Measurements from ENCODE around the gene CPO. TPM values are rescaled to one million over a fixed set of nuclear protein-coding genes. Genes with fewer than 3 reads are reported as not detected.

CPO gene
- total RNA-seq, 2 donors from 2014 or later = not detected

DNA sequence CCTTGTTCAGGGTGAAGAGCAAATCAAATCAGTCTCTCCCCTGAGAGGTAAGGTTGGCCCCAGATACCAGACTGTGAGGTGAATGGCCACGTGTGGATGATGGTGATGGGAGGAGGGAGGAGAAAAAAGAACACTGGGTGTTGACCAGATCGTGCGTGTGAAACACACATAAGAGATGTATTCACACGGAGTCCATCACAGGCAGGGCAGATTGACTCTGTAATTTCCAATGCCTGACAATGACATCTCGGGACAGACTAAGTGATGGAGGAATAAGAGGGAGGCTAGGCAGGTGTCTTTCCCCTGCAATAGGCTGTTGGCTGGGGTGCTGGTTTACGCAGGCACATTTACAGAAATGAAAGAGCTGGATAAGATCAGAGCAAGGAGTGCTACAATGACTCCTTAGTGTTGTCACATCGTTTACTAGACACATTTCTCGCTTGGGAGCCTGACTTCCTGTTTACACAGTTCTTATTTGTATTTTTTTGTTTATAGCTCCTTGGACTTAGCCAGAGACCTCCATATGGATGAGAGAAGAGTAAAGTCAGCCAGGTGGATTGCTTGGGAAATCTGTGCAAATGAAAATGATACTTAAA, 43.1 kb downstream of the CPO start:
- H3K4me3 ChIP-seq = no peak overlapping the region
- intact Hi-C loops (cut with DNase I) = loop anchor here (5.0 kb wide), 1 partner anchor 490 kb away; no protein-coding TSS in a partner anchor
- TF ChIP-seq POLR2A (IDR thresholded peaks at IDR 0.05) = no peak
- TF ChIP-seq, protein P1, sequence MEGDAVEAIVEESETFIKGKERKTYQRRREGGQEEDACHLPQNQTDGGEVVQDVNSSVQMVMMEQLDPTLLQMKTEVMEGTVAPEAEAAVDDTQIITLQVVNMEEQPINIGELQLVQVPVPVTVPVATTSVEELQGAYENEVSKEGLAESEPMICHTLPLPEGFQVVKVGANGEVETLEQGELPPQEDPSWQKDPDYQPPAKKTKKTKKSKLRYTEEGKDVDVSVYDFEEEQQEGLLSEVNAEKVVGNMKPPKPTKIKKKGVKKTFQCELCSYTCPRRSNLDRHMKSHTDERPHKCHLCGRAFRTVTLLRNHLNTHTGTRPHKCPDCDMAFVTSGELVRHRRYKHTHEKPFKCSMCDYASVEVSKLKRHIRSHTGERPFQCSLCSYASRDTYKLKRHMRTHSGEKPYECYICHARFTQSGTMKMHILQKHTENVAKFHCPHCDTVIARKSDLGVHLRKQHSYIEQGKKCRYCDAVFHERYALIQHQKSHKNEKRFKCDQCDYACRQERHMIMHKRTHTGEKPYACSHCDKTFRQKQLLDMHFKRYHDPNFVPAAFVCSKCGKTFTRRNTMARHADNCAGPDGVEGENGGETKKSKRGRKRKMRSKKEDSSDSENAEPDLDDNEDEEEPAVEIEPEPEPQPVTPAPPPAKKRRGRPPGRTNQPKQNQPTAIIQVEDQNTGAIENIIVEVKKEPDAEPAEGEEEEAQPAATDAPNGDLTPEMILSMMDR (IDR thresholded peaks at IDR 0.05) = no peak
- H3K36me3 ChIP-seq (replicated peaks in 1 of 2; ENCODE audit: insufficient read depth in 1 of 2, low read depth in 2 of 2) = no peaks in the 10 kb centered on the region
- no peak overlapping the region for H3K27ac ChIP-seq
- H3K4me1 ChIP-seq = no peaks in the 10 kb centered on the region
- ATAC-seq (no peak), DNase-seq (no peak)
- H3K27me3 ChIP-seq = no peaks in the 10 kb centered on the region
- WGBS, 2 donors = 37 to 43% methylated on average over 8 of the region's 8 CpGs
- no peaks in the 10 kb centered on the region for H3K9me3 ChIP-seq

DNA sequence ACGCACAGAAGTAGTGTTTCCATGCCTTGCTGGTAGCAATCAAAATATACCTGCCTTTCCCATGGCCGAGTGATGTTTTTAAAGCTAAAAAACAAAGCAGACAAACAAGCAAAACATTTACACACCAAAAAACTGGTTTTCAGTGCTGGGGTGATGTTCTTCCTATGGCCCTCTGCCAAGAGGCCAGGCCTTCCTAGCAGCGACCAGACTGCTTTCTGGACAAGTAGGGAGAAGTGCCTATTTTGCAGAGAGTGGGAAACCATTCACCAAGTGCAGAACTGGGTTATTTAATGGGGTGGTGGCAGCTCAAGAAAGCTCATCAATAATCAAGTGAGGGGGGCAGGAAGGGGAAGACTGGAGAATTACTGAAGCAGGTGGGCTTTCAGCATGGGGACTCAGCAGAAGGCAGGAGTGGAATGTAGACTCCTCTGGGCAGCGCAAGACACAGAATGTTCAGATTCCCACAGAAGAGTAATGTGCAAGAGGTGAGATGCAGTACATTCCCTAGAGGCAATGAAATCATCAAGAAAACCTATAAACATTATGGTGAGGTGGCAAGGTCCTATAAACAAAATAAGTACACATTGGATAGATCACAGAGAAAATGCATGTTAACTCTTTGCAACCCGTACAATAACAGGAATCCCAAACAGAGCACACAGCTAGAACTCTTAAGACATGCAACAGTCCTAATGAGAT, 44.0 kb downstream of the CPO start:
- intact Hi-C loops (cut with DNase I) = loop anchor here (5.0 kb wide), 1 partner anchor 489 kb away; no protein-coding TSS in a partner anchor
- 42% methylated on average over 5 of the region's 5 CpGs for WGBS, 2 donors
- ATAC-seq = no peak

DNA sequence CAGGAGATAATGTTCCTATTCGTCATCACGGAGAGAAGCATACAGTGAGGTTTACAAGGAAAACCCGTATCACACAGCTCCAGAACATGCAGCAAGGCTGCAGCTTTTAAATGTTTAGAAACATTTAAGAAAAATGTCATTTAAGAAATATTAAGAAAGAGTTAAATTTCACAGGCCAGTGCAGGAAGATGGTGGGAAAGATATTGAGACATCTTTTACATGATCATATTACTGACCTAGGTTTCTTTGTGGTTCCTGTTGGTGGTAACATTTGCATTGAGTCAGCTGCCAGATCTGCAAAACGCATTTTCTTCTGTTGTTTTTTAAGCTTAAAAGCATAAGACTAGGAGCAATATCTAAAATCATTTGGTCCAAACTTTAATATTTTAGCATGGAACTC, 44.9 kb downstream of the CPO start:
- intact Hi-C loops (cut with DNase I) = loop anchor here (5.0 kb wide), 1 partner anchor 488 kb away; no protein-coding TSS in a partner anchor
- H3K27me3 ChIP-seq = no peaks in the 10 kb centered on the region
- H3K36me3 ChIP-seq (replicated peaks in 1 of 2; ENCODE audit: insufficient read depth in 1 of 2, low read depth in 2 of 2) = no peaks in the 10 kb centered on the region
- TF ChIP-seq POLR2A (IDR thresholded peaks at IDR 0.05) = no peak
- H3K9me3 ChIP-seq = no peaks in the 10 kb centered on the region
- no peak overlapping the region for H3K4me3 ChIP-seq
- H3K4me1 ChIP-seq = no peaks in the 10 kb centered on the region
- no peak overlapping the region for H3K27ac ChIP-seq
- DNase-seq = no peak
- WGBS, 2 donors = 52 to 53% methylated on average over 4 of the region's 4 CpGs
- ATAC-seq = no peak

More for the DNA sequence above, 44.0 kb downstream of the CPO start:
- Histone ChIP-seq H3K27me3 (no peaks in the 10 kb centered on the region), H3K9me3 (no peaks in the 10 kb centered on the region), H3K4me1 (no peaks in the 10 kb centered on the region), H3K4me3 (no peak overlapping the region), H3K36me3 (replicated peaks in 1 of 2; ENCODE audit: insufficient read depth in 1 of 2, low read depth in 2 of 2) (no peaks in the 10 kb centered on the region), H3K27ac (no peak overlapping the region)
- TF ChIP-seq POLR2A (IDR thresholded peaks at IDR 0.05) = no peak
- TF ChIP-seq, protein P1 (IDR thresholded peaks at IDR 0.05) = no peak
- DNase-seq = no peak

DNA sequence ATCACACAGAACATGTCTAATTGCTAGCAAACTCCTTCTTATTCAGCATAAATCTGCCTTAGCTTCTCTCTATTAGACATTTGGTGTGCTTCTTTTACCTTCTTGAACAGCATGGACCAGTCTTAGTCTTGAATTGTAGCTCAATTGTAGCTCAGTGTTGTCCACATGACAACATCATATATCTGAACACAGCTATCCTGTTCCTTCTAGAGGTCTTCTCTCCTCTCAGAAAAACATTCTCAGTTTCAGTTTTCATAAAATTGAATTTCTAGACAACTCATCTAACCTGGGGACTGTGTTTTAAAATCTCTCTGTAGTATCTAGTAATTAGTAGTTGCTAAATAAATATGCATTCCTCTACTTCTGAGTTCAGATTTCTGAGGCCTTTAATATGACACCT, 47.6 kb downstream of the CPO start:
- intact Hi-C loops (cut with DNase I) = no loop called here
- H3K27ac ChIP-seq = no peak overlapping the region
- no peaks in the 10 kb centered on the region for H3K27me3 ChIP-seq
- no peak for ATAC-seq
- no peak for TF ChIP-seq POLR2A (IDR thresholded peaks at IDR 0.05)
- TF ChIP-seq, protein P1 (IDR thresholded peaks at IDR 0.05) = no peak
- H3K9me3 ChIP-seq = no peaks in the 10 kb centered on the region
- H3K4me1 ChIP-seq = no peaks in the 10 kb centered on the region
- DNase-seq = no peak
- no peak overlapping the region for H3K4me3 ChIP-seq
- no peaks in the 10 kb centered on the region for H3K36me3 ChIP-seq (replicated peaks in 1 of 2; ENCODE audit: insufficient read depth in 1 of 2, low read depth in 2 of 2)

DNA sequence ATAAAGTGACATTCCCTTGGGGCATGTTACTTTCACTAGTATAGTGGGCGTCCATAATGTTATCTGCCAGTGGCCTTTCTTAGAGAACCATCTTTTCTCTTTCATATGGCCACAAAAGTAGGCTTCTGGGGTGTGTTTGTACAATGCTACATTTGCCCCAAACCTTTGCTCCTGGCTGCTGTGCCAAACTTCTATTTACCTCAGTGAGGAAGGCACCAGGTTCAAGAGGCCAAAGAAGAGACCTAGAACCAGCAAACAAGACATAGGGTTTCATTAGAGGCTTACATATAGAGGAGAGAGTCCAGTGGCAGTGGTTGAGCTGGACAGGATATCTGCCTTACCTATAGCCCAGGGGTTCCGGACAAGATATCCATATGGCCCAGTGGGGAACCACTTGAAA, 48.5 kb downstream of the CPO start:
- Histone ChIP-seq H3K36me3 (replicated peaks in 1 of 2; ENCODE audit: insufficient read depth in 1 of 2, low read depth in 2 of 2) (no peaks in the 10 kb centered on the region), H3K9me3 (no peaks in the 10 kb centered on the region), H3K27me3 (no peaks in the 10 kb centered on the region), H3K4me3 (no peak overlapping the region), H3K27ac (no peak overlapping the region), H3K4me1 (no peaks in the 10 kb centered on the region)
- WGBS, 2 donors = 81 to 89% methylated on average over 2 of the region's 2 CpGs
- intact Hi-C loops (cut with DNase I) = no loop called here
- ATAC-seq (no peak), DNase-seq (no peak)
- TF ChIP-seq, protein P1 (IDR thresholded peaks at IDR 0.05) = no peak
- no peak for TF ChIP-seq POLR2A (IDR thresholded peaks at IDR 0.05)
